GM23248 (cell line): Measurements from ENCODE around the gene DUSP7.

Experiments used
- EZH2 ChIP-seq: fragments of 200-600 bp; sonication (generic); IDR thresholded peaks from 2 replicates; pipeline ENCODE4 v1.6.1; 2018; ENCODE audit warnings: antibody characterized with exemption, mild to moderate bottlenecking; ENCODE audit not compliant: insufficient read depth, poor library complexity, severe bottlenecking
- EZH2phosphoT487 ChIP-seq: fragments of 200-600 bp; sonication (generic); IDR thresholded peaks from 2 replicates; pipeline ENCODE4 v1.6.1; 2018; ENCODE audit warnings: antibody characterized with exemption, moderate library complexity, mild to moderate bottlenecking, low read depth; ENCODE audit not compliant: insufficient read depth

DNA sequence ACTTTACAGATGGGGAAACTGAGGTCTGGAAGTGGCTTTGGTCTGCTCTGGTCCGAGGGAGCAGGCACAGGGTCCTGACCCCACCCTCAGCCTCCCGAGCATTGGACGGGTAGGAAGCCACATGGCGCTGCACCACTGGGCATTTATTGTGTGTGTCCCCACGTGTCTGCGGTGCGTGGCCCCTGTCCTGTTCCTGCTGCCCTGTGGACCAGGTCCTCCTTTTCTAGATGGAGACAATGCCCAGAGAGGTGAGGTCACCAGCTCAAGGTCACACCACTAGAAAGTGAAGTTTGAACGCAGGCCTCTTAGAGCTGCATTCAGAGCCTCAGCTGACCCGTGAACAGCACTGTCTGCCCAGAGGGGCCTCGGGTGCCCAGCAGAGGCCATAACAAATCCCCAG lies 26.8 kb downstream of the DUSP7 start:
- no peak for TF ChIP-seq EZH2
- no peak for TF ChIP-seq EZH2phosphoT487
